Stimulated activated CD8-positive, alpha-beta memory T cell treated with anti-CD3 and anti-CD28 coated beads, Interleukin-4, amount 100 ng/mL, for 24 hours (primary cell): ENCODE data around the gene AWAT2.

Experiments
- DNase-seq: peaks from one replicate; pipeline ENCODE4 v3.0.0-alpha.2; 2020; ENCODE audit warnings: low read depth

Gene AWAT2

GRCh38 chrX:69995362-69996112 is 54.2 kb downstream of the AWAT2 start:
- no peak for DNase-seq

- no peak for DNase-seq
Observed at GRCh38 chrX:69993494-69993893, 56.2 kb downstream of the AWAT2 start.

GRCh38 chrX:69991685-69992084 is 58.1 kb downstream of the AWAT2 start:
- DNase-seq, result no peak
